HG02571 (cell line): ENCODE data around the gene RHCG.

Experiments used
- ATAC-seq: cut with Tn5 transposase; IDR thresholded peaks from one replicate; pipeline ENCODE4 v1.9.1; 2021; ENCODE audit warnings: mild to moderate bottlenecking, moderate library complexity; ENCODE audit not compliant: unreplicated experiment

Gene RHCG

DNA sequence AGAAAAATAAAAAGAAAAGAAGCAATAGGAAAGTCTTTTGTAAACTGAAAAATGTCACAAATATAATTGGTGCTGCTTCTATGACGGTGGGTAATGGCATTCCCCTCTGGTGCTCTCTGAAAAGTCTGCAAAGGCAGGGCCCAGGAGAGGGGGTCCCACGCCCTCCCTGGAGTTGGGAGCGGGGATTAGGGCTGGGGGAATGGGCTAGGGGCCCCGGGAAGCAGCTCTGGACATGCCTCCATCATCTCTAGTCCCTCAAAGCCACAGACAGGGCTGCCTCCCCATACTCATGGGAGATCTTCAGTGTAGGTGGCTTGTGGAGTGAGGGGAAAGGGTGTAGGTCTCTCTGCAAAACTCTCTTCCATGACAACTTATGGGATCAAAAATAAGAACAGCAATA, 7.8 kb upstream of the RHCG start:
- no peak for ATAC-seq

DNA sequence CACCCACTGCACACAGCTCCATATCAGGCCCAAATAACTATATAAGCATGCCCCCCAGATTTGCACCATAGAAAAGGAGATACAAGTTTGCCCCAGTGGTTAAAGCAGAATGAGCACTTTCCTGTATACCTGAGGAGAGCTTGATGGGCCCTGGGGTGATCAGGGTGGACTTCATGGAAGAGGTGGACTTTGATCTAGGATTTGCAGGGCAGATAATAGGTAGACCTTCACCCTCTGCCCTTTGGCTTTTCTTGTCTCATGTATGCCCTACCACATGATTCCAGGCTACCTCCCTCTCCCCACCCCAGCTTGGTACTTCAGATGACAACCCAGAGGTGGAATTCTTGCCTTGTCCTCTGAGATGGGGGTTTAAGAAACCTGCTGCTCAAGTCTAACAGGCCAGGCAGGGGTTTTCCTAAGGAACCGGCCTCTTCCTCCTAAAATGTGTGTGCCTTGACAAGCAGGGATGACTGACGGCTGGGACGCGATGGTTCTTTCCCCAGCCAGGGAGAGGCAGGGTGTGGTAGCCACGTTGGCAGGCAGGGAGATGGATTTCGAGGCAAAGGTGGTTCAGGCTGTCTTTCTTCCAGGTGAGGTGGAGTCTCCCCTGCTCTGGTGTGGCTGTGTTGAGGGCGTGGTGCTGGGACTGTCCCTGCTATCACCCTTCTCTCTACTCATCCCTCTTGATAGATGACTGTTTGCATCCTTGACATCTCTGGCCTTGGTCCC, 6.6 kb upstream of the RHCG start:
- ATAC-seq: no peak

DNA sequence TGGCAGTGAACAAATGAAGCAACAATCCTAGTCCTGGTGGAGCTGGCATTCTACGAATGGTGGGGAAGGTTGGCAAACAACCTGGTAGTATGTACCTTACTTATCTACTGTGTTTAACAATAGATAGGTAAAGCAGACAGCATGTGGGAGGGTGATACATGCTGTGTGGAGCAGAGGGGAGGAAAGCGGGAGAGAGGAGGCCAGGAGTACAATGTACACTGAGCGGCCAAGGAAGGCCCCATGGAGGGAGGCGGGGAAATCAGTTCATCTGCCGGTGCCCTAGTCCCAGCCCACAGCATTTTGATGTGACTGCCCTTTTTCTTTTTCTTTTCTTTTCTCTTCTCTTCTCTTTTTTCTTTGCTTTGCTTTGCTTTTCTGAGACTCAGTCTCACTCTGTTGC, 5.3 kb upstream of the RHCG start:
- ATAC-seq: no peak

DNA sequence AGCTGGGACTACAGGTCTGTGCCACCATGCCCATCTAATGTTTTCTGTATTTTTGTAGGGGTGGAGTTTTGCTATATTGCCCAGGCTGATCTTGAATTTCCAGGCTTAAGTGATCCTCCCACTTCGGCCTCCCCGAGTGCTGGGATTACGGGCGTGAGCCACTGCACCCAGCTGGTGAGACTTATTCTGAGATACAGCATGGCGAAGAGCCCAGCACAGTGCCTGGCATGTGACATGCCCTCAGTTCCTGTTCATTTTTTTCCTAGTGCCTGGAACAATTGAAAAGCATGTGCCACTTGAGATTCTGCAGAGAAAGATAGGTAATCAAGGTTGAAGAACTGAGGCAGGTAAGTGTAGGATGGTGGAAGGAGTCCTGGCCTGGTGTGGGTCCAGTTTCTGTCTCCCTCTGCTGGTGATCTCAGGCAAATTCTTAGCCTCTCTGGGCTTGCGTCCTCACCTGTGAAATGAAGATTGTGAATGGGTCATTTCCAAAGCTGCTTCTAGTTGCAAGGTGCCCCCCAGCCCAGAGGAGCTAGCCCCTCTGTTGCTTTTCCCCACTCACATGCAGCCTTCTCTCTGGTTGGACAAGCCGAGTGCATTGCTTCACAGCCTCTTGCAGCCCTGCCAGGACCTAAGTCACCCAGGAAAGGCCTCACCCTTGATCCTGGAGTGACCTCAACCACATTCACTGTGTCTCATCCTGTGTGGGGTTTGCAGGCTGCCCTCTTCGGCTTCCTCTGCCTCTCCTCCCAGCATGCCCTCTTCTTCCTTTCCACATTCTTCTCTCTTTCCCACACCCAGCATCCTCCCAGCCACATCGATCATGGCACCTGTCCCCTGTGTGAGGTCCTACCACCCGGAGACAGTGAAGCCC, 4.3 kb upstream of the RHCG start:
- ATAC-seq: no peak

DNA sequence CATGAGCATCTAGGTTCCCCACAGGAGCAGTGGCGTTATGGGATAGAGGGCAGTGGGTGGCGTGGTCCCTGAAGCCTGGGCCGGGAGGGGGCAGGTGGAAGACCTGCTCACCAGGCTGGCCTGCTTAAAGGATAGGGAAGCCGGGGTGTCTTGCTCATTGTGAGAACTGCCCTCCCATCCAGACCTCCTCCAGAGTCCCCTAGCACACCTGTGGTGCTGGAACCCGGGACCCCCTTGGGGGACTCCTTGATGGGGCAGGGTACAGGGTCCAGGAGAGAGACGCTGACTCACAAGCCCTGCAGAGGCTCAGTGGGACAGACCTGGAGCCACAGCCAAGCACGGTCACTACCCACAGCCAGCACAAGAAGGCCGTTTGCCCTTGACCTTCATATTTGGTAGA, 2.8 kb upstream of the RHCG start:
- no peak for ATAC-seq

DNA sequence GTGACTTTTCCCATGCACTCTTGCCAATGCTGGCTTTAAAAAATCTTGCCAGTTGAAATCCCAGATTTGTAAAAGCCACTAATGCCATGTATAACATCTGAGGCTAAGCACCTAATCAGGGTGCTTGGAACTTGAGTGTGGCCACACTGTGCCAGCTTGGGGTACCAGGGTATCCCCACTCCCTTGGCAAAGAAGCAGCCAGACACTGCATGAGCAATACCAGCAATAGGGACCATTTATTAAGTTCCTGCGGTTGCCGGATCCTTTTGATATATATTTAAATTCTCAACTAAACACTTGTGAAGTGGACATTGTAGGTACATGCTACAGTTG, 2.2 kb upstream of the RHCG start:
- no peak for ATAC-seq

DNA sequence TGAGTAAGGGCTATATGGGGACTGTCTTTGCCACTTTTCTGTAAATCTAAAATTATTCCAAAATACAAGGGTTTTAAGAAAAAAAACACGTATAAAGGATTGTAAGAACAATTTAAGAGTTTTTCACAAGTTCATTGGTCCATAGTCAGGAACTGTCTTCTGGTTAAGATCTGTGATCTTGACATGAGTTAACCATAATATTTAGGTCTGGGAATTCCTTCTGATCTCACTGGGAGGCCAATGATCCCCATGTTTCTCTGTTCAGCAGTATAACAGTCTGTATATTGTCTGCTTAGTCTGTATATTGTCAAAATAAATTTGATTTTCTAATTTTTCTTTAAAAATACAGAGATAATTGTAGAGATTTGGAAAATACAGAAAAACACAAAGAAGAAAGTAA, 848 bp upstream of the RHCG start:
- ATAC-seq: no peak

DNA sequence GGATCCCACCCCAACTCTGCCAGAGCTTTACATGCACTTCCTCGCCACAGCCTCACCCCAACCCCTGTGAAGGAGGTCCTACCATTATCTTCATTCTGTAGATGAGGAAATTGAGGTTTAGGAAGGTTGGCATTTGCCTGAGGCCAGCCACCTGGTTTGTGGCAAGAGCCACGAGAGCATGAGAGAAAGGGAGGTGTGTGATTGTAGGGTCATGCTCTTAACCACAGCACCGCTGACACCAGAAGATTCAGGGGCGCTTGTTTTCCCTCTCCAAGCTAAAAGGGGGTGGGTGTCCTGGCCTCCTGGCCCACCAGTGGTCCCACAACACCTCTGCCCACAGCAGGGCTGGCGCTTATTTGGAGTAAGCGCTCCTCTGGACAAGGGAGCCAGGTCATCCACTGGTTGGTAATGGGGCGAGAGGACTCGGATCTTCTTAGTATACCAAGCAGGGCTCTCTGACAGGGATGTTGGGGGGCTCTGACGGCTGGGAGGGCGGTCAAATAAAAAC, 691 bp downstream of the RHCG start:
- no peak for ATAC-seq

DNA sequence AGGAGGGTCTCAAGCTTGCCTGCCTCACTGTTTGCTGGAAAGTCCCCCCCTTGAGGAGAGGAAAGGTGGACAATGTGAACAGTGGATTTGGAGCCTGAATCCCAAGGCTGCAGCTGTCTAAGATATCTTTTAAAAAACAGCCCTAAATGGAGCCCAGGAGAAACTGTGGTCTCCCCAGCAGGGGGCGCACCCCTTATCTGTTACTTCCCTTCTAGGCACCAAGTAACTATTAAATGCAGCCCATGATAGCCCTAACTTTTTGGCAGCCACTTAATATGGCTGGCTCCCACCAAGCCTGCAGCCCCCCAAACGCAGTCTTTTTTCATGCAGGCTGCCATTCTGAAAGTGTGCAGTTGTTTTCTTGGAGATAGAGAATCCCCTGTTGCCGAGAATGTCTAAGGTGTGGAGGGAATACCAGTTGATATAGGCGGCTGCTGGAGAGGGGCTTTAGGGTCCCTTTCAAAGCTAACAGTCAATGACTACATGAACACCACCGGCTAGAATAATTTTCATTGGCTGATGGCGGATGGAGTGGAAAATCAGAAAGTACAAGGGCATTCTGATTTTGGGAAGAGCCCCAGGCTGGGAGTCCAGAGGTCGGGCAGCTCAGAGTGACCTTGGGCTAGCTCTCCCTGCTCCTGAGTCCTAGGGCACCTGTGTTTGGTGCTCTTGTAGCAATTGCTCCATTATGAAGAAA, 1.3 kb downstream of the RHCG start:
- ATAC-seq: no peak

DNA sequence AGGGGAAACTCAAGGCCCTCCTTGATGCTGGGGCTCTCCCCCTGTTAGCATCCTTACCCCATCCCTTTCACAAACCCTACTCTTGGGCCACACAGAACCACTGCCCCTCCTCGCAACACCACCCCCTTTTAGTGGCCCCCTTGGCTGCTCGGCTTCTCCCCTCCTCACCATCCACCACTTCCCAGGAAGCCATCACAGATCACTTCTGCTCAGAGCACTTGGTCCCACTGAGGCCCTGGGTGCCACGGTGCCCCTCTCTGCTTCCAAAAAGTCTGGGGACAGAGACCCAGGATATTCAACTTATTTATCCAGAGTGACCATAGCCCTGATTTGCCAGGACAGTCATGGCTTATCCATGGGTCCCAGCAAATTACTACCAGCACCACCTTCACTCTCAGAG, 2.4 kb downstream of the RHCG start:
- ATAC-seq: no peak

DNA sequence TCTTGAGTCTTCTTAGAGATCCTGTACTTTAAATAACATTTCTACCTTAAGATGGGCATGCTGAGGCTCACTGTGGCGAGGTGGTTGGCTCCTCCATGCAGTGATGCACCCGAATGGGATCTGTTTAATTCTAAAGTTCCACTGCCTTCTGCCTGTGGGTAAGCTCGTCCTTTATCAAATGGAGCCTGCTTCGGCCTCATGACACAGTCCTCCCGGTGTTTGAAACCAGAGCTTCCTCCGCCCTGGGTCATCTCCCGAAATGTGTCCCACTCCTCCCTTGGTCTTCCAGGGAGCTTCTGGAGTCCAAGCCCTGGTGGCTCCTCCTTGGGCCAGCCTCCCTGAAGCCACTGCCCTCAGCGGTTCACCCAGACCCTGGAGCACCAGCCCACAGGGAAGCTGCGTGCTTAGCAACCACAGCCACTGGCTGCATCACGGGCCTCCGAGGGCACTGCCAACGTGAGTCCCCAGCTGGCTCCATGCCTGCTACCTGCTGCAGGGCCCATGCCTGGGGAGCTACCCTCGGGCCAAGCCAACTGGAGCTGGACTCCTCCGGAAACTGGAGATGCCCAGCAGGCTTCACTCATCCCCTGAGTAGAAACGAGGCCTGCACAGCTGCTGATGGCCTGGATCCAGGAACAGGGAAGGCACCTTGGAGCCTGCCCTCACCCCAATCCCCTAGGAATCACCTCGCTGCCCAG, 3.3 kb downstream of the RHCG start:
- no peak for ATAC-seq

DNA sequence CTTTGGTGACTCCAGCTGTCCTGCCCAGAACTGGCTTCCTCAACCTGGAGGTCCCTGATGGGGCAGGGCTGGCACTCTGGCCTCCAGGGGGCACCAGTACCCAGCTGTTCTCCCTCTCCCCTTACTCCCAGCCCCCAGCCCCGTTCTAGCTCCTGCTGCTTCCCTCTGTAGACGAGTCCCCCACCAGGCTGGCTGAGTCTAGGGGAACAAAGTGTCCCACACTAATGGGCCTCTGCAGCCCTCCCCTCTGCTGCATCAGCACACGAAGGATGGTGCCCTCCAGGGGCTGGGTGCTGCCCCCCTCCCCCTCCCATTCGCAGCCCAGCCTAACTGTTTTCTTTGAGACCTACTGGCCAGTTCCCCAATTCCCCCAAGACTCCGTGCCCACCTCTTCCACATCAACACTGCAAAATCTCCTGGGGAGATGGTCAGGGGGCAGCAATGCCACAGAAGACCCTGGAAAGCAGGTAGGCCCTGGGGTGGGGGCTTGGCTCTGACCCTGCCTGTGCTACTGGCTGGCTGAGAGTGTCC, 4.2 kb downstream of the RHCG start:
- ATAC-seq: no peak

DNA sequence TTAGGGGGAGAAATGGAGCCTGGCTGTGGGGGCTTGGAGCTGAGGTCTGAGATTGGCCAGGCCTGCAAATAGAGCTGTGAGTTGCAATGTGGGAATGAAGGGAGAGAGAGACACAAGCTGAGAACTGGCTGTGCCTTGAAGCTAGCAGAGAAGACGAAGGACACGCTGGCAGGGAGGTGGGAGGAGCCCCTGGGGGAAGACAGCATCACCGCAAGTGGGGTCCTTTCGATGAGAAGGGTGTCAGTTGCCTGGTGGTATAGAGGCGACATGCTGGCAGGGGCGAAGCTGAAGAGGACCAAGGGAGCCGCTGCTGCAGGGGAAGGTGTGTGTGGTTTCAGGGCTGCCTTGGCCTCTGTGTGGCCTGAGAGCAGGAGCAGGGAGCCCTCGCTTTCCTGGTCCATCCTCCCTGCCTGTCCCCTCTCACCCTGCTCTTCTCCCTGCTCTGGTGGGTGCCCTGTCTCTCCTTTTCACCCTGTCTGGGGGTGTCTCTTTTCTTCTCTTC, 5.5 kb downstream of the RHCG start:
- ATAC-seq: no peak

DNA sequence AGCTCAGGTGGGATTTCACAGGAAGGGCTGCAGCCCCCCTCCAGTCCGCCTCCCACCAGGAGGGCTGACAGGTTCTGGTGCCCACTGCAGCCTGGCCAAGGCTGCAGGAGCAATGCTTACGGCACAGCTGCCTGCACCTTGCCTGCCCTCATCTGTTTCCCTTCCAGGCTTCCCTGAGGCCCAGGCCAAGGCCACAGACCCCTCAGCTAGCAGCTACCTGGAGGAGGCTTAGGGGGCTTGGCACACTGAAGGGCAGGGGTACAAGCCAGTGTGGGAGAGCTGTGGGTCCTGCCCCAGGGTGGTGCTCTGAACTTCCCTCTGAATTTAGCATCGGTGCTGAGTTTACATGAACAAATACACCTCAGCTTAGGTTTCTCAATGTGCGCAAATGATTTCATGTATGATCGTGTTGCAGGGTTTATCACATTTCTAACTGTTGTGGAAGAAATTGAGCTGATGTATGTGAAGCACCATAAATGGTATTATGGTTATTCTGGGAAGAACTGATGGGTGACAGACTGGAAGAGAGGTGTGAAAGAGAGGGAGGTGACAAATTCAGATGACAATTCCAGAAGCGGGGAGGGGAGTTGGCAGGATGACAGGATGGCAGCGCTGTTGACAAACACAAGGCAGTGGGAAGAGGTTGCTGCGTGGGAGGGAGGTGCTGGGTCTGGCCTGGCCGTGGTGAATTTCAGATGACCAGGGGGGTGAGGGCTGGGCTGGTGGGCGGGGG, 6.1 kb downstream of the RHCG start:
- ATAC-seq: no peak

DNA sequence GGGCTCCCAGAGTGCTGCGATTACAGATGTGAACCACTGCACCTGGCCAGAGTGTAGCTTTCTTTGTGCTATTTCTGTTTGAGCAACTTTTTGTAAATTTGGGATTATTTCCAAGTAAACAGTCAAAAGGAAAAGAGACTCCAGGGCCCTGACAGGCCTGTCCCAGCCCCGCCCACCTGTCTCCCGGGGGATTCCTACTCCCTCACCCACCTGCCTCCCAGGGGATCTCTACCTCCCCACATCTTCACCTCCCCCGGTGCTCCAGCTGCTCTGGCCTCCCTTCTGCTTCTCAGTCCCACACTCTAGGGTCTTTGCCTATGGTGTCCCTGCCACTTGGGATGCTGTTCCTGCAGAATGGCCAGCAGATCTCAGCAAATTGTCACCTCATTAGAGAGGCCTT, 7.0 kb downstream of the RHCG start:
- ATAC-seq: no peak

DNA sequence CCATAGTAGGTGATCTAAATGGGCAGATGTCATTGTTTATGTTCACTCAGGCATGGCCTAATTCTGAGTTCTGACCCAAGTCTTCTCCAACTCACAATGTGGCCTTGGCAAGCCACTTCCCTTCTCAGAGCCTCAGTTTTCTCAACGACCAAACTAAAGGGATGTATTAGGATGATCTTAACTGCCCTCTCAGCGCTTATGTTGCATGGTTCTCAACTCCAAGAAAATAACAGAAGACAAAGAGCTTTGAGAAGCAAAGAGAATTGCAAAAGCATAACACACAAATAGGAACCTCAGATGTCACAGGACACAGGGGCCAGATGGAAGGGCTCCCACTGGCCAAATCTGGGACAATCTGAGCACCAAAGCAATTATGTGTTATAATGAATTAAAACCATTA, 8.6 kb downstream of the RHCG start:
- no peak for ATAC-seq

DNA sequence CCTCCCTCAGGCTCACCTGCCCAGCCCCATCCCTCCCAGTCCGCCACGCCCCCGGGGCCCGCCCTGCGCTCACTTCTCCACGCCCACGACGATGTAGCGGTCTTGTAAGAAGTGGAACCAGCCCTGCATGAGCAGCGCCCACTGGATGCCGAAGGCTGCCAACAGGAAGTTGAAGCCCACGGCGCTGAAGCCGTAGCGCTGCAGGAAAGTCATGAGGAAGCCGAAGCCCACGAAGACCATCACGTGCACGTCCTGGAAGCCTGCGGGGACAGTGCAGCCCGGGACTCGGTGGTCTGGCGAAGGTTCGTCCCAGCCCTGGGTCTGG, 9.7 kb downstream of the RHCG start:
- no peak for ATAC-seq

DNA sequence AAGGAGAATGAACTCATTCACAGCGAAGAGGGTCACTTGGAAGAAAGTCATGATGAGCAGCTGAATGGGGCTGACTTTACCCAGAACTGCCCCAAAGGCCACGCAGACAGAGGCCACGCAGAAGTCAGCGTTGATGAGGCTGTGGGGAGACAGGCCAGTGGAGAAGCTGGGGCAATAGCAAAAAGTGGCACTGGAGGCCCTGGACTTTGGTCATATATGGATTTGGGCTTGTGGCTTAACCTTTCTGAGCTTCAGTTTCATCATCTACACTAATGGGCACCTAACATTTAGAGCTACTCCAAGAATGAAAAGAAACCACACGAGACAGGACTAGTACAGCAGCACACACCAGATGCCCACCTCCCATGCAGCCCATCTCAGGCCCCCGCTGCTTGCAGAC, 13.3 kb downstream of the RHCG start:
- no peak for ATAC-seq

DNA sequence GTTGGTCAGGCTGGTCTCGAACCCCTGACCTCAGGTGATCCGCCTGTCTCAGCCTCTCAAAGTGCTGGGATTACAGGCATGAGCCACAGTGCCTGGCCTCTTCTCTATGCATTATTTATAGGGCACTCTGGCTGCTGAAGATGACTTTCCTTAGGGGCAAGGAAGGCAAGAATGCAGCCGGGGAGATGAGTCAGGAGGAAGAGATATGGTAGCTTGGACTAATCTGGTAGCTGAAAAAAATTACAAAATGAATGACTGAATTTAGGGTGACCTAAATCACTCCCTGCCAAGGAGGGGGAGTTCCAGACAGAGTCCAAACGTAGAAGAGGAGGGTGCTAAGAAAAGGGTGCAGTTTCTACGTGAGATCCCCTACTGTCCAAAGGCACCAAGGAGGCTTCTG, 14.2 kb downstream of the RHCG start:
- no peak for ATAC-seq

DNA sequence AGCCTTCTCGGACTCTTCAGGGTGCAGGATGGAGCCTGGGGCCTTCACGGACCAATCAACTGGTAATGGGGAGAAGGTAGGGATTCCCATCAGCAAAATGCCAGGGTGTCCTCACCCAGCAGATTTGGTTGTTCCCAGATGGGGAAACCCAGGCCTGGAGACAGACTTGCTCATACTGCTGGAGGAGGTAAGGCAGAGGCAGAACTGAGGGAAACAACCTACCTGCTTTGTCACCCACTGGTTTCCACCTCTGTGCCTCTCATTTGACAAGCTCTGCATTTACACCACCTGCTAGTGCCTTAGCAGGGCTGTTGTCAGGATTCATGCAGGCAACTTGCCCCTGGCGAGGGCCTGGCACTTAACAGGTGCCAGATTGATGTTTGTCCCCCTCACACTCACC, 15.9 kb downstream of the RHCG start:
- no peak for ATAC-seq
